HG03521 (cell line): ENCODE data around the gene RNF26.

Source experiments
- ATAC-seq: cut with Tn5 transposase; IDR thresholded peaks from one replicate; pipeline ENCODE4 v1.9.1; 2021; ENCODE audit warnings: mild to moderate bottlenecking, moderate library complexity; ENCODE audit not compliant: unreplicated experiment

RNF26 gene

DNA sequence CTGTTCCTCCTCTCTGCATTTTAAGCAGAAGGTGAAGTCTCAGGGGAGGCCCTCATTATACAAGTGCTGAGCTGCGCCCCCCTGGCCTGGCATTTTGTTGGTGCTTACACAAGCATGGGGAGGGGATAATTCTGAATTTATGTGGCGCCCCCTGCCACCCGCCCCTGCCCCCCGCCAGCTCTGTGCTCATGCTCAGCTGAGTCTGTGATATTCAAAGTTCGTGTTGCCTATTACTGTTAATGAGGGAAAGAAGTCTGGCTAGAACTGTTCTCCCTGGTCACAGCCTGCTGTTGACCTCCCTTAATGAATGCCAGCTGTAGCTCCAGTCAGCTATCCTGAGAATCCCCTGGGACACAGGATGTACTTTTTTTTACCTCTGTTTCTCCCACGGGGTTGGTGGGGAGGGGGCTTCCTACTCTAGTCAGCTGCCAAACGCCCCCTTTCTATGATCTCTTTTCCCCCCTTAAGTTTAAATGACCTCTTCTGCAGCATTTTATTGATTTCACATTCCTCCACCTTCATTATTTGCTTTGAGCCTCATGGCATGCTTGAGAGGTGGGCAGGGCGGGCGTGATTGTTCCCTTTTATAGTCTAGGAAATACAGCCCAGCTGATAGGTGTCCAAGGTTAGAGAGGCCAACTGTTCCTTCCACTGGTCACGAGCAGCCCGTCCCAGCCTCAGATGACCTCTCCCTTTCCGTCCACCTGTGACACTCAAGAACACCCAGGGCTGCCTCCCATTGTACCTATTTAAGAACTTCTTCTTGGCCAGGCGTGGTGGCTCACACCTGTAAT, 35.0 kb downstream of the RNF26 start:
- no peak for ATAC-seq

DNA sequence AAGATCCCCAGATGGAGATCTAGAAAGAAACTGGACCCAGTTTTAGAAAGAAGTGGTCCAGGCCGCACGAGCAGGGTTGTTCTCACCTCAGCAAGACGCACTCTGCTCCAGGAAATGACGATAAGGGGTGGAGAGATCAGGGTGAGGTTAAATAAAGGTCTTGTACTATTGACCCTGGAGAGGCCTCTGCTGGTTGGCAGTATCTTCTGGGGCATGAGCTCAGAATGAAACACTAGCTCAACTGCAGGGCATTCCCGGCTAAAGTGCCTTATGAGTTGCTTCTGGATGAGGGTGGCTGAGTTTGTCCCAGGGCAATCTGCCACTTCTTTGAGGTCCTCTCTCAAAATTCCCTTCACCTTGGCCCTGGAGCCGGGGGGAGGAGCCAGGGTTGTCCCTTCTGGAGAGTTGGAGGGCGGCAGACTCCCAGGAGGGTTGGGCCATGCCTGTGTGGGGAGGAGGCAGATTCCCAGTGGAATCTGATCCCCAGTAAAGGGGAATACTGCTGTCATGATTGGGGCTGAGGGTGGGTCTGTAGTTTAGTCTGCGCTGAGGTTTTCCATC, 36.2 kb downstream of the RNF26 start:
- no peak for ATAC-seq

DNA sequence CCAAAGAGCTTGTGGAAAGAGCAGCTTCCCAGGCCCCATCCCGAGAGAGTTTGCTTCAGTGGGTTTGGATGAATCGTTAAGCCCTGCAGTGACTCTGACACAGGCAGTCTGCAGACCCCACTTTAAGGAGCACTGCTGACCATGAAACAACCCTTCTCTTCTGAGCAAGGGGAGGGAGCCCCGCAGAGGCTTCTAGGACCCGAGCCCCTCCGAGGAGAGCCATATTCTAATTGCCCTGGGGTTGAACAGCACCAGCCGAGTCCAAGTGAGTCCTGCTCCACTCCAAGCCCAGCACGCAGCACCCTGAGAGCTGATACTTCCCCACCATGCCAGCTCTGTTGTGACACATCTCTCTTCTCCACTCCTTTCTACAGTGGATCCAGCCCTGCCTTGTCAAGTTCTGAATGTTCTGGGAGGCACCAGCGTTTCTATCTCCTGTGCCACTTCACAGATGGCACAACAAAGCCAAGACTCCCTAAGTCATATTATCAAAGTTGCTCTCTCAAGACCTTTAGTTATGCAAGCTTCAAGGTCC, 36.8 kb downstream of the RNF26 start:
- no peak for ATAC-seq

DNA sequence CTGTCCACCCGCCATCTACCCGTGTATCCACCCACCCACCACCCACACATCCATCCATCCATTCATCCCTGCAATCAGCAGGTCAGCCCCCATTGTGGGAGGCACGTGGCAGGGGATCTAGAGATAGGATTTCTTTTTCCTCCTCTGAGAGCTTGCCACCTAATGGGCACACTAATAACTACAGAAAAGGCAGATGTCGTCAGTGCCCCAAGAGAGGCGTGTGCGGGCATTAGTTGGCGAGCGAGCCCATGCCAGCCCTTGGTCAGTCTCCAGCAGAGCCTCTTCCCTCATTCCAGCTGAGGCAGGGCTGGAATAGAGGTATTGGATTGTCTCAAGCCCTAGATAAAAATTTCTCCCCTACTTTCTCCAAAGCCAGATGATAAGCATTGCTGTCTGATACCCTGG, 37.5 kb downstream of the RNF26 start:
- no peak for ATAC-seq

DNA sequence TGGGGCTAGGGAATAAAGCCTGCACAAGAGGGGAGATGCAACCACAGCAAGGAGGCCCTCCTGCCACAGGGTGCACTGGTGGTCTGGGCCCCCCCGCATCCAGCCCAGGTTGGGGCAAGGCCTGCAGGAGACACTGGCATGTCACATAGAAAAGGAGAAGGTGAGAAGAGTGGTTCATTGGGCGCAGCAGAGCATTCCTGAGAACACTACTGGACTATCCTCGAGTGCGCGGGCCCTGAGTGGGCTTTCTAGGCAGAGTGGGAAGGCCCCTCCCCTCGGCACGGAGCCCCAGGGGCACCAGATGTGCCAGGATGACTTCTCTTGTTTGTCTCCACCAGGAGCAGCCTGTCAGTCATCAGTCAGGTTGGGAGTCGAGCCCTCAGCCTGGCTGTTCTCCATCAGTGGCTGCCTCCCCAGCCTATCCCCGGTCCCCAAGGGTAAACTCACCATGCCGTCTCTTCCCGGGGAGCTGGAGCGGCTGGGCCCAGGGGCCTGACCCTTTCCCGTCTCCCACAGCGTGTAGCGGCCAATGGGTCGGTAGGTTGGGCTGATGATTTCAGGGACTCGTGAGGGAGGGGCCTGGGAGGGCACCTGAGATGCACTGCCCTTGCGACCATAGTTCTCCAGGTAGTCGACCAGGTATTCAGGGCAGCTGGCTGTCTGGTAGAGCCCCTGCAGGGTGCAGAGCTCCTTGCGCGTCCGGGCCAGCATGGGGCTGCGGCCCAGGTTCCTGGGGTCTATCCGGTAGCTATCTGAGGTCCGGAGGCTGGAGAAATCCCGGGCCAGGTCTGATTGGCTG, 38.1 kb downstream of the RNF26 start:
- ATAC-seq, result no peak

DNA sequence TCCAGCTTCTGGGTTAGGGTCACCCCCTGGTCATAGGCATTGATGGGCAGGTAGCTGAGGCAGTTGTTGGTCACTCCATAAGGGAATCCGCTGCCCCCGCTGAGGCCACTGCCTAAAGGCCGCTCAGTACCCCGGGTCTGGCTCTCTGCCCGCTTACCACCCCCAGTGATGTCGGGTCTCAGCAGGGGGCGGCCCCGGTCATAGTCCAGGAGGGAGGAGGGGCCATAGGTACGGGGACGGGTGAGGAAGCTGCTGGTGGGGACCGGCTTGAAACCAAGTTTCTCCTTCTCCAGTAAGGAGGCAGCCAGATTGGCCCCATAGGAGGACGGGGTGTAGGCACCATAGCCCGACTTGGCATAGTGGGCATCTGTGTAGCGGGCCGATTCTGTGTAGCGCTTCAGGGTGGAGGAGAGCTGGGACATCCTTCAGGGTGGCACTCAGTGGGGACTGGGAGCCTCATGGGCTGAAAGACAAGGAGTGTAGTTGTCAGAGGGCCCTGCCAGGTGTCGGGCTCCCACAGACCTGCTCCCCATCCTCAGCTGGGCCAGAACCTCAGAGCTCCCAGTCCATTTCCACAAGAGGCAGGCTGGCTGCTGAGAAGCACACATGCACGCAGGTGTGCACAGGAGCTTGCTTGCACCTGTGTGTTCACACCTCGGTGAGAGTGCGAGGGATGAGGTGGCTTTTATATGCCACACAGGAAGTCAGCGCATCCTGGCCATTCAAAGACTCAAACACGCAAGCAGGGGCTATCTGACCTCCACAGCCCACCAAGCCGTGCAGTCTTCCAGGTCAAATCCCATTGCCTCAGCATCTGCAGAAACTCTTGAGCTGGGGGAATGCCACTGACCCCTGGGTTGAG, 39.0 kb downstream of the RNF26 start:
- ATAC-seq, result no peak

DNA sequence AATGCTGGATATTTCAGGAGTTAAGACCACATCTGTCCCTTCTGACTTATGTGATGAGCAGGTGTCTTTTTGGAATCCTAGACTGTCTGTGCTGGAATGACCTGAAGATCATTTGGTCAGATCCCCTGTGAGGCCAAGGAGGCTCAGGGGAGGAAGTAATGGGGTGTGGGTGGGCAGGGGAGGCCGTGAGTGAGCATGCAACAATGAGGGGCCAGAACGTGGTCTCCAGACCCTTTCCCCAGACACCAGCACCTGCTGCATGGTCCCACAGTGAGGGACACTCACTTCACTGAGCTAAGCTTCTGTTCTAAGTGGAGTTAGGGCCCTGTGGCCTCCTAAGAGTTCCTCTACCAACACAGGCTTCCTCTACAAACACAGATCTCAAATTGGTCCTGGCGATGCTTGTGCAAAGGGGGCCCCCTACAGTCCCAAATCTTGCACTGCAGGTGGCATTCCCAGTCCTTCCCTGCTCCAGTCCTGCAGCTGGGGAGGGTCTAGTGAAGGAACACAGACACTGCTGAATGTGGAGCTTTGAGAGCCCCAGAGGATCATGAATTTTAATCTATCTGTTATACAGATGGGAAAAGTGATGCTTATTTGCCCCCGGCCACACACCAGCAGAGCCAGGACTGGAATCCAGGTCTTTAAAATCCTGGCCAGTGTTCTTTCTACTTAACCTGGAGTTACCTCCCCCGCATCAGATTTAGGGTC, 39.7 kb downstream of the RNF26 start:
- no peak for ATAC-seq

DNA sequence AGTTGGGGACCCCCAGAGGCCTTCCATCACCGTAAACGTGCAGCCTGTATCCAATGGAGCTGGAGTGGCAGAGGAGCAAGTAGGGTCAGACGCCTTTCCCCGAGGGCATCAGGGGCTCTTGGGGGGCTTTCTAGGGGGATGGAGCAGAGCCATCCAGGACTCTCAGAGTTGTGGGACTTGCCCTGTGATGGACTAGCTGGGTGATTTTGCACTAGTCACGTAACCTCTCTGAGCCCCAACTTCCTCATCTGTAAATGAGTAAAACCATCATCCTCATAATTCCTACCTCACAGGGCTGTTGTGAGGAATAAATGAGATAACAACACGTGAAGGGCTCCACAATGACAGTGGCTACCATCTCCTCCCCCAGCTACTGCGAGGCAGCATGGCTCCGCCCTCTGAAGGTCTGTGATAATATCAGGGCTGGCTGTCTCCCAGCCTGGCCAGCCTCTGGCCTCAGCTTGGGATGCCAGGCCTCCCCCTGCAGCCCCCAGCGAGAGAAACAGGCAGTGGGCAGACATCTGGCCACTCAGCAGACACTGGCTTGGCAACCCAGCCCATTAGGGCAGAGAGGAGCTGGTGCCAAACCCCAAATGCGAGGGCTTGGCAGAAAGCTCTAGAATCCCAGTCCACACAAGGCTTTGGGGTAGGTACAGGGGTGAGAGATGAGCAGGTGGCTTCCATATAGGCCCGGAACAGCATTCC, 40.5 kb downstream of the RNF26 start:
- ATAC-seq, result no peak

DNA sequence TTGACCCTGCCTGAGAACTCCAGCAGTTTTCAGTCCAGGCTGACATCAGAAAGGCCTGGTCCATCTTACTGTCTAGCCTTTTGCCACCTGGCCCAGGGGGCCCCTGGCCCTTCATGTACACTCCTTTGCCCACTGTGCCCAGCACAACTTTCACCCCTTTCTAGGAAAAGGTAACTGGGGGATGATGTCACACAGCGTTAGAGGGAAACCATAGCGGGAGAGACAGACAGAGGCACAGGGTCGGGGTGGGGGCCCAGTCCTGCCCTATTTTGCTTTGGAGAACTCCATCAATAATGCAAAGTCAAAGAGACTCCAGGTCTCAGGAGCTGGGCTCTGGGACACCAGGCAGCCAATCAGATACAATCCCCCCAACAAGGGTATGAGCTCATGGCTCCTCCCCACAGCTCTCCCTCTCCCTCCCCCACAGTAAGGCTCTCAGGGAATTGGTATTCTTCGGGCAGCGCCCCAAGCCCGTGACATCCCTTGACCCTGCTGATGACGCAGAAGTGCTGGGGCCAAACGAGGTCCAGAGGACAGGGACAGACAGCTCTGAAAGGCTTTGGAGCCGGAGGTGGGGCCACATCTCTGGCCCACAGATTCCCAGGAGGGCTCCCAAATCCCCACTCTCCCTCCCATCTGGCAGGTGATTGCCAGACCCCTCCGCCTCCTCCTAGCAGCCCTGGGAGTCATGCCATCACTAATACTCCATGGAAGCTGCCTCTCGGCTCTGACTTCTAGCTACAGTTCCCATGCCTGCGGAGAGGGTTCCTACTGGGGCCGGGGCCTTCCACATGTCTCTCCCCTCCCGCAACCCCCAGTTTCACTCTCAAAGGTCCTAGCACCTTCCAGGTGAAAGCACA, 41.2 kb downstream of the RNF26 start:
- no peak for ATAC-seq

DNA sequence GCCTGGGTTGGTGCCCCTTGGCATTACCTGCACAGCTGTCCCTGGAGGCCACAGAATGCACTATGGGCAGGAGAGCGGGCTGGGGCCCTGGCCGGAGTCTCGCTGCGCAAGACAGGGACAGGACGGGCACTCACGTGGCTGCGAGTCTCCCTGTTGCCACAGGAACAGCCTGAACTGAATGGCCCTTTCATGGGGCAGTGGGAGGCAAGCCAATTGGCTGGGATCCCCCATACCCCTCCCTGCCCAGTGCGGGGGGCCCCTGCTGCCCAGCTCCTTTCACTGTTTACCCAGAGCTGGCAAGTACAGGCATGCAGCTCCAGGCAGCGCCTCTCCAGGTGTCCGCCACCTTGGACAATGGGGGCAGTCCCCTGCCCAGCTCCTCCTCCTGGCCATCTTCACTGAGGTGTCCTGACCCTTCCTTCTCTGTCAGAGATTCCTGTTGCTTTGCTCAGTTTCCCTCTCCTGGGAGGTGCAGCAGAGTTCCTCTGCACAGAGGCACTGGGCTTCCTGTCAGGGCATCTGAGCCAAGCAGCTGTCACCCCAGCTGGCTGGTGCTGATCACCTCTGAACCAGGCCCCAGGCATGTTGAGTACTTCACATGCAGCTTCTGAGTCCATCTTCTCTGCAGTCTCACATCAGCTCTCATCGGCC, 42.0 kb downstream of the RNF26 start:
- no peak for ATAC-seq

DNA sequence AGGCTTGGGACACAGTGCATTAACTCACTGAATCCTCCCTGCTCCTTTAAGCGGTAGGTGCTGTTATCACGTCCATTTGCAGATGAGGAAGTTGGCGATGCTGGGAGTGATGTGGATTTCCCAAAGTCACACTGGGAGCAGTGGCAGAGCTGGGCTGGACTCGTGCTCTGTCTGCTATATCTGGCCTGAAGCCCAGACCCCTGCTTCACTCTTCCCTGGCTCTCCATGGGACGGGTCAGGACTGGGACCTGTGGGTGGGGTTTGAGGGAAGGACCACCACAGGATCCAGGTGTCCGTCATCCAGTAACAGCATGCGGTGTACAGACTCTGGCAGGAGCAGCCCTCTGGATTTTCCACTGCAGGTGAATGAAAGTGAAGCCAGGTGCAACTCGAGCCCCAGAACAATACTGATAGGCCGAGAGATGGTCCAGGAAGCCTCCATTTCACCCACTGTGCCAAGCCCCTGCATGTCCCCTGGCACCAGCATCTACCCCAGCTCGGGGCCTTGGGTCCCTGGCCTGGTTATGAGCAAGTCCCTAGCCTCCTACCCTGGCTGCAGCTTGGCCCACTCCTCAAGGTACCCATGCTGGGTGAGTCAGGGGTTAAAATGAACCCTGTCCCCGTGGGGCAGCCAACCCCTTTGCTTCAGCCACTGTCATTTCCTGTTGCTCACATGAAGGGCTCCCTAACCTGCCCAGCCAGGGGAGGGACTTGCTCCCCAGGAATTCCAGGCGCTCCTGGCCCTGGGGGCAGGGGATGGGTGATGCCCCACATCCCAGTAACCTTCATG, 43.0 kb downstream of the RNF26 start:
- ATAC-seq, result no peak

DNA sequence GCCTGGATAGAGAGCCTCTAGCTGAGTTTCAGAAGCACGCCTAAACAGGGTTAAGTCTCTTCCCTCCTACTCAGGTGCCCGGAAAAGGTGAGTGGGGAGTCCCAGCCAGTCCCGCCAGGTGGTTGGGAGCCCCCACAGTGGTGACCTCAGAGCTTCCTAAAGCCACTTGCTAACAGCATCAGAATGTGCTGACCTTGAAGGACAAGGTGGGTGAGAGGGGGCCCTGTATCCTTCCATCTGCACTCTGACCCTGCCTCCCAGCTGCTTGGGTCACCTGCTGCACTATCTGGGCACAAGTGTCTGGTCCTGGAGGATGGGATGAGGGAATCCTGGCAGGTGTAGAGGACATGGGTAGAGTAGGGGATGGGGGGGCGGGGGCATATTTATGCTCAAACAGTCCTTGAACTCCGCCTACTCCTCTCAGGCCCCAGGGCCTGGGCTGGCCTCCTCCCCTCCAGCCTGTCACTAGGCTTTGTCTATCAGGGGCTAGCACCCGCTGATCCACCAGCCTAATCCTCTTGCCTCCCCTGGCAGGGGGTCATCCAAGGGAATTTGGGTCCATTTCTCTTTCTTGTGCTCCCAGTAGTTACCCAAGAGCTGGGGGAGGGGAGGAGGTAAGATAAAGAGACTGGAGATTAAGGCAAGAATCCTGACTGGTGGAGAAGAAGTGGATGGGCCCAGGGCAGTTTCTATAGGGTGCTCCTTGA, 43.8 kb downstream of the RNF26 start:
- ATAC-seq, result no peak

DNA sequence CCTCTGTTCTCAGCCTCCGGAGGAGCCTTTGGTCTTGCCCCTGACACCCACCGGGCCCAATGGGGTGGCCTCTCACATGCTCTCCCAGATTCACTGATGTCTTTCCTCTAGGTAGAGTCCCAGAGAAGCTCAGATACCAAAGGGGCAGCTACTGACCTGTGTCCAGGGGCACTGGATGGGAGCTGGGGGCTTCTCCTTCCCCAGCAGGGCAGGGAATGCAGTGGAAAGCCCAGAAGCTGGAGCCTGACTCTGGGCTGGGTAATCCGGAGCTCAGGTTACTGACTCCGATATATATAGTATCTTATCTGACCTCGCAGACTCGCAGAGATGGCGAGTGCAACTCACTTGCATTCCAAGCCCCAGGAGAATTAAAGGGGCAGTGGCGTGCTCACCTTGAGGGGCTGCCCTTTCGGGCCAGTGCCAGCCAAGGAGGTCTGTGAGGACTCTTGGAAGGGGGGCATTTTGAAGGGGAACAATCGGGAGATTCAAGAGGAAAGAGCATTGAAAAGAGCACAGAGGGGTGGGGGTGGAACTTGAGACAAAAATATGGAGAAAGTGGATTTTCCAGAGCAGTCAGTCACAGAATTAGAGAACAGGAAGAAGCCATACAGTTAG, 44.6 kb downstream of the RNF26 start:
- ATAC-seq, result no peak

DNA sequence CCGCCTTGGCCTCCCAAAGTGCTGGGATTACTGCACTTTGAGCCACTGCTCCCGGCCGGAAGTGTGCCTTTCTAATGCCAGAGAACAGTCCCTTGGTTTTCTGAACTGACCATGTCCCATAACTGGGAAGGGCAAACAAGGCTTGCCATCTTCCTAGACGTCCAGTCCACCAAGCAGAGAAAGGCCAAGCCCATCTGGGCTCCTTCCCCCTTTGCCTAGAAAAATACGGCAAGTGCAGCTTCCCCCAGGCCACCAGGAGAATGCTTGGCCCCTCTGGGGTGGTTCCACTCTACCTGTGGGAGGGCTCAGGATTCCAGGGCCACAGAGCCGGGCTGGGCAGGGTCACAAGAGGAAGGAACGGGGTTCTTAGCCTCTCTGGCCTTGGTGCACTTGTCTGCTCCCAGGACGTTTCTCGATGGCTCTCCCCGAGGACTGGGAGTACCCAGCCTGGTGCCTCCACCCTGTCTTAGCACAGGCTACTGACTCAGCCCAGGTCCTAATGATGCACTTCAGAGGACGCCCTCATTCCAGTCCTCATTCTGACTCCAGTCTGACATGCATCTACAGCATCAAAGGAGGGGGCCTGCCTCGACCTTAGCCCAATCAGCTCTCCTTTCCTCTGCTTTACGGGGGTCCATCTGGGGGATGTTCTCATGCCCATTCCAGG, 46.0 kb downstream of the RNF26 start:
- no peak for ATAC-seq

DNA sequence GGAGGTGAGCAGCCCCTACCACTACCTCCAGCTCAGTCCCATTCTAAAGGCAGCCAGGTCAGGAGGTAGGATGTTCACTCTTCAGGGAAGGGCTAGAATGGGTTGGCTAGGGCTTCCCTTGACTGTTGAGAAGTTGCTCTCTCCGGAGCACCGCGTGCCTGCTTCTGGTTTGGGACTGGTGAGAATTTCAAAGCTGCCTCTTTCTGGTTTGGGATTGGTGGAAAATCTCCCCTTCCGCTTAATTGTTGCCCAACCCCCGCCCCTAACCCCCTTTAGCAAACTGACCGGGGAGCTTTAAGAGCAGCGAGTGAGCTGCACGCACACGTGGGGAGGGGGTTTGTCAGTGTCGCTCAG, 46.5 kb downstream of the RNF26 start:
- ATAC-seq, result no peak
